IPS DF 19.7 (cell line): ENCODE results near the gene ZNF280C.
"Not testable (repeated sequence)": the region's sequence is repeated elsewhere in the genome, so short reads cannot be mapped to it uniquely, and the experiment has no call there.

Experiments used
- DNase-seq: peaks from one replicate; pipeline ENCODE4 v3.0.0-alpha.2; 2013; ENCODE audit warnings: low read depth, low spot score

Gene ZNF280C

DNA sequence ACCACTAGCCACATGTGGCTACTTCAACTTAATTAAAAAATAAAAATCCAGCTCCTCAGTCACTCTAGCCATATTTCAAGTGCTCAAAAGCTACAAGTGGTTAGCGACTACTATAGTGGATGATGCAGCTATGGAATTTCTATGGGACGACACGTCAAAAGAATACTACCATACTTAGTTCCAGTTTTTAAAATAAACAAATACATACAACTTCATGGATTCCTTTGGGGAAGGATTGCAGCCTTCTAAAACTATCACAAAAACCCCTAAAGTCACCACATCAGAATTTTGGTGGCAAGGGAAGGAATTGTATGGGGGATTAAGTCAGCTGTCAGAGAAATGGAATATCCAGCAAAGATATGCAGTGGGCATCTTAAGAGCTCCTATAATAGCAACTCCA, 6.5 kb downstream of the ZNF280C start:
- DNase-seq: no peak

- DNase-seq: no peak
These were observed 7.3 kb downstream of the ZNF280C start for GRCh38 chrX:130261296-130261893.

DNA sequence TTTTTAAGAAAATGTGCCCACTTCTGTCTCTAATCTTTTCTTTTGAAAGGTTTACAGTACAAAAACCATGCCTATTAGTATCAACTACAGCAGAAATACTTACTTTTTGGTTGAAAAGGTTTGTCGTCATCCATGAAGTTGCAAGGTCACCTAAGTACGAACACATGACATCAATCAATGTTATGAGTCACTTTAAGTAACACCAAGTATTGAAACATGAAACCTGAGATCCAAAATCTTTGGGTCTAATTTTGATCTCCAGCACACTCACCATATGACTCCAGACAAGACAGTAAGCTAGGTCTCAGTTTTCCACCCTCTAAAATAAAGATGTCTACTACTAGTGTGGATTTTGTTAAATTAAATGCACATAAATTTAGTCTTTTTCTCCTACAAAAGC, 8.4 kb downstream of the ZNF280C start:
- DNase-seq: no peak

DNA sequence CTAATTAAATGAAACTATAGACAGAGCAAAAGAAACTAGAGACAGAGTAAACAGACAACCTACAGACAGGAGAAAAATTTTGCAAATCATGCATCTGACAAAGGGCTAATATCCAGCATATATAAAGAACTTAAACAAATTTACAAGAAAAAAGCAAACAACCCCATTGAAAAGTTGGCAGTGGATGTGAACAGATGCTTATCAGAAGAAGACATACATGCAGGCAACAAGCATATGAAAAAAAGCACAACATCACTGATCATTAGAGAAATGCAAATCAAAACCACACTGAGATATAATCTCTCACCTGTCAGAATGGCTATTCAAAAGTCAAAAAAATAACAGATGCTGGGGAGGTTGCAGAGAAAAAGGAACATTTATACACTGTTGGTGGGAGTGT, 14.8 kb downstream of the ZNF280C start:
- DNase-seq: no peak

DNA sequence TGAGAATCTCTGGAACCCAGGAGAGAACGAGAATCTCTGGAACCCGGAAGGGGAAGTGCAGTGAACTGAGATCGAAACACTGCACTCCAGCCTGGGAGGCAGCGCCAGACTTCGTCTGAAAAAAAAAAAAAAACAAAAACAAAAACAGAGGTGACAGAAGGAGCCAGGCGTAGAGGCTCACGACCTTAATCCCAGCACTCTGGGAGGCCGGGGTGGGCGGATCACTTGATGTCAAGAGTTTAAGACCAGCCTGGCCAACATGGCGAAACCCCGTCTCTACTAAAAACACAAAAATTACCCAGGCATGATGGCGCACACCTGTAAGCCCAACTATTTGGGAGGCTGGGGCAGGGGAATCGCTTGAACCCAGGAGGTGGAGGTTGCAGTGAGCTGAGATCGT, 17.0 kb downstream of the ZNF280C start:
- DNase-seq: no peak

GRCh38 chrX:130247996-130248395, 20.7 kb downstream of the ZNF280C start:
- DNase-seq: no peak

- DNase-seq: no peak
These were observed 22.6 kb downstream of the ZNF280C start for GRCh38 chrX:130246084-130246483.

- DNase-seq: no peak
These were observed 23.3 kb downstream of the ZNF280C start for GRCh38 chrX:130245441-130245840.

DNA sequence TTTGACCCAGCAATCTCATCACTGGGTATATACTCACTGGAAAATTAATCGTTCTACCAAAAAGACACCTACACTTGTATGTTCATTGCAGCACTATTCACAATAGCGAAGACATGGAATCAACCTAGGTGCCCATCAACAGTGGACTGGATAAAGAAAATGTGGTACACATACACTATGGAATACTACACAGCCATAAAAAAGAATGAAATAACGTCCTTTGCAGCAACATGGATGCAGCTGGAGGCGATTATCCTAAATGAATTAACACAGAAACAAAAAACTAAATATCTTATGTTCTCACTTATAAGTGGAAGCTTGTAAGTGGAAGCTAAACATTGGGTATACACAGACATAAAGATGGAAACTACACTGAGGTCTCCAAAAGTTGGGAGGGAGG, 37.5 kb downstream of the ZNF280C start:
- DNase-seq: not testable (repeated sequence)

DNA sequence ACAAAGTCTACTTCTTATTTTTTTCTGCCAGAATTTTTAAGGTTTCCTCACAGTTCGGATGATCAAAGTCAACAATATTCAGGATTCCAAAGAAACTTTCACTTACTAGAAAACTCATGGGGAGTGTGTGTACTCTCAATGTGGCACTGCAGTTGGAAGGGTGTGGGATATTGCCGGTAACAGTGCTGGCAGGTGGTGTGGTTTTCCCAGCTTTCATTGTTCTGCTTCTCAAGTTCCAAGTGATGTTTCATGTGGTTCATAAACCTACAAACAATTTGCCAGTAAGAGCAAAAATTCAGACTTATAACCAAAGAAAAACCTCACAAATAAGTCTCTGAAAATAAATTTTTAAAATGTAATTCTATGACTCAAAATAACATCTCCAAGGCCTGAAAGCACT, 39.8 kb downstream of the ZNF280C start:
- no peak for DNase-seq

GRCh38 chrX:130224810-130225209, 43.9 kb downstream of the ZNF280C start:
- DNase-seq: no peak

DNA sequence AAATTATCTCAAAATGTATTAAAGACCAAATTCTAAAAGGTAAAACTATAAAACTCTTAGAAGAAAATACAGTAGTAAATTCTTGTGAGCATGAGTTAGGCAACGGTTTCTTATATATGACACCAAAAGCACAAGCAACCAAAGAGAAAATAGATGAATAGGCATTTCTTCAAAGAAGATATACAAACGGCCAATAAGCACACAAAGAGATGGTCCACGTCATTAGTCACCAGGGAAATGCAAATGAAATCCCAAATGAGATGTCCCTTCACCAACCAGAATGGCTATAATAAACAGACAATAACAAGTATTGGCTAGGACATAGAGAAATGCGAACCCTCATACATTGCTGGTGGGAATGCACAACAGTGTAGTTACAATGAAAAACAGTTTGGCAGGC, 52.4 kb downstream of the ZNF280C start:
- no peak for DNase-seq

- no peak for DNase-seq
These were observed 55.3 kb downstream of the ZNF280C start for GRCh38 chrX:130213376-130213775.

- no peak for DNase-seq
These were observed 56.3 kb downstream of the ZNF280C start for GRCh38 chrX:130212371-130212770.

DNA sequence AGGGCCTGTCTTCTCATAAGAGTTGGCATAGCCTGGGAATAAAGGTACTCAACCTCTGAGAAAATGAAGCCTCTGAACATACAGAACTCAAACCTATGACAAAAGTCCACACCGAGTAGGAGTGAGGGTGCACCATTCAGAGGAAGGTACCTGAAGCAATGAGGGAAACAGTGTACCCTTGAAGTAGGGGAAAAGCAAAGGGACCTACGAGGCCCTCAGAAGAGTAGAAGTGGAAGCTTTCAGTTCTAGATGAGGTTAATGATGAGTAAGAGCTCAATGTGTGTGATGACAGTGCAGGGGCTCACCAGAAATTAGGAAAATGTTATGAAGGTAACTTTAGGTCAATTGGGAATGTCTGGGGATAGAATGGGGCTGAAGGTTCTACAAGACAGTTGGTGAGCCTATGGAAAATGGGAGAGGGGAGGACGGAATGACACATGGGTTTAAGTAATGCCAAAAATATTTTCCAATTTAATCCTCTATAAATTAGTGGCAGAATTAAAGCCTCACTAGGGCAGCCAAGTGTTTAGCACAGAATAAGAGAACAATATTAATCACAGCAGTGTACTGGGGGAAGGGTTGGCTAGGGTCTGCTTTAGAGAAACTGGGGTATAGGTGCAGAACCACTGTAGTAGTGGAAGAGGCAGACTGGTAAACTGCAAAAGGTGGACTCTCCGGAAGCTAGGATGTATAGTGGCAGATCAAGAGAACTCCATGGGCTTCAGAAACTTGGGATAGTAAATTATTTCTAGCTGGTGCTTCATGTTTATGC, 57.1 kb downstream of the ZNF280C start:
- DNase-seq: no peak

DNA sequence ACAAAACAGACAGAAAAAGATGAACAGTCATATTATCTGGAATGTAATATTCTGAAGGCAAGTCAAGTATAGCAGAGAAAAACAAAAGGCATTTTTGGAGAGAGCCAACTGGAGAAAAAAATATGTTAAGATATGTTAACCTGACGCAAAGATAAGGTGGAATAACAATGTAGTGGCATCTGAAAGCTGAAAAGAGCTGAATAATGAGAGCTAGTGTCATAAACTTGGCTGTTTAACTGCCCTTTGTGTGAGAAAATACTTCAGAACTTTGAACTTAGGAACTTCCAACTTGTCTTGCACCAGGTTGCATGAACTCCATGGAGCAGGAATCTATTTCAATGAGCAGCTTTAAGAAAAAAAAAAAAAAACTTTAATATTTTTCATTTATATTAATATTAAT, 64.1 kb downstream of the ZNF280C start:
- DNase-seq: no peak

- DNase-seq: no peak
These were observed 71.2 kb downstream of the ZNF280C start for GRCh38 chrX:130197464-130197863.

- no peak for DNase-seq
These were observed 72.2 kb downstream of the ZNF280C start for GRCh38 chrX:130196466-130196865.

DNA sequence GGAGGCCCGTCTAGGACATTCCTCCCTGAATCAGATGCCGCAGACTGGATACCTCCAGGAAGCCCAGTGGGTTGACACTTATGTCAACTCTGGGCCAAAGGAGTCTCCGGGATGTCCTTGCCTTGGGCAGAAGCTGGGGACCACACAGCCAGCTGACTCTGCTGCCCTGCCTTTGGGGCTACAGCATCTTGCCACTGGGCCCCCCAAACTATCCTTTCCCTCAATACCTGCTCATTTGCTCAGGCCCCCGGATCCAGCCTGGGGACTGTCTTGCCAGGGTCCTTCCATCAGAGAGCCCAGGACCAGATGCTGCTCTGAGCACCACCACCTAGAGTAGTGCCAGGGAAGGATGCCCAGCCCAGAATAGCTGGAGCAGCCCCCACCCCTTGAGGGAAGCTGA, 77.9 kb downstream of the ZNF280C start:
- no peak for DNase-seq

- no peak for DNase-seq
These were observed 82.0 kb downstream of the ZNF280C start for GRCh38 chrX:130186651-130187050.

DNA sequence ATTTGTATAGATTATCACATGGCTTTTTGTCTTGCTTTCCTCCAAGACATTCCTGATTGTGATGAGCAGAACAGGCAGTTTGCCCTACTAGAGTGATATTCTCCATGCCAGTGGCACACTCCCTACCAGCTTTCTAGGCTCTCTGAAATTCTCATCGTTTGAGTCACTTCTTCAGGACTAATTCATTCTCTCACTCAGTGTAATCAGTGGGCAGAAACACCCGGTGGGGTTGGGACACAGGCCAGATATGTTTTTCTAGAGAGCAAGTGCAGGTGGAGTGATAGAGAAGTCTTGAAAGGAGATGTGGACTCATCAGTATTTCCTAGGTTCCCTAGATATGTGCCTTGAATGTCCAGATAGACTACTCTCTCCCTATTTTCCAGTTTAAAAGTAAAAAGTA, 83.8 kb downstream of the ZNF280C start:
- DNase-seq: no peak

GRCh38 chrX:130184168-130184567, 84.5 kb downstream of the ZNF280C start:
- no peak for DNase-seq

GRCh38 chrX:130179579-130180215, 89.0 kb downstream of the ZNF280C start:
- no peak for DNase-seq
